ENCODE results near the gene RC3H2. TPM values are rescaled to one million over a fixed set of nuclear protein-coding genes. Genes with fewer than 3 reads are reported as not detected.

RC3H2 gene
- polyA plus RNA-seq, 2 of the 4 experiments (the other 2 are of a cell fraction): 15.1 to 43.6 TPM

DNA sequence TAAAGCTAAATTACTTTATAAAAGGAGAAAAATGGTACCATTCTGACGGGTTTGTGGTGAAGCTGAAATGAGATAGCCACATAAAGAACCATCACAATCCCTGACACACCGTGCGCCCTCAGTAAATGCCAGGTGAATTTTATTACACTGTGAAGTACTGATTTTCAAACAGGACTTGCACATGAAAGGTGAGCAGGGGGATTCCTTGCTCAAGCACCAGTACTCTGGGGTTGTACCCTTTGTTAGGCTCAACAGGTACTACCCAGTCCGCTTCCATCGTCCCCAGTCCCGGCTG is 35.2 kb upstream of the RC3H2 start:
- H3K4me2 ChIP-seq: peak overlapping the region; percentile 89
- ATAC-seq (no peak; a peak in 1 of 6 replicates), DNase-seq (ENCODE audit: low read depth in 1 of 2, low spot score in 1 of 2) (no peak), FAIRE-seq (no peak)
- 32% methylated on average over 6 of the region's 6 CpGs for WGBS (ENCODE audit: missing lambda C conversion rate)
- peak; percentile 37; the same call in 1 of the 2 replicates for TF ChIP-seq POLR2A (IDR thresholded peaks at IDR 0.05; ENCODE audit: low read length)
- no peak for TF ChIP-seq MAZ (IDR thresholded peaks at IDR 0.05; ENCODE audit: borderline replicate concordance, low read depth, low read length)
- POLR2A ChIA-PET: interaction anchor here (0.6 to 2.8 kb wide), 19 partner anchors 9 to 112 kb away, joined by 3 to 54 read pairs (median 4); partner anchors contain the start of genes PDCL, RC3H2, ZBTB26 and ZBTB6
- peaks cover 18% of the 10 kb centered on the region; the same call in 2 of the 3 replicates for H3K4me1 ChIP-seq
- H3K9me3 ChIP-seq: no peaks in the 10 kb centered on the region
- CTCF ChIA-PET: interaction anchor here (1.0 kb wide), 1 partner anchor 10 kb away, joined by 3 read pairs; no protein-coding TSS in a partner anchor
- H3K27ac ChIP-seq: peak overlapping the region; percentile 74
- H3K4me3 ChIP-seq: peak overlapping the region; percentile 36

GRCh38 chr9:122939601-122940000 is 34.4 kb upstream of the RC3H2 start:
- Histone ChIP-seq H3K4me3 (no peak overlapping the region), H3K4me2 (no peak overlapping the region), H3K4me1 (peaks cover 18% of the 10 kb centered on the region; the same call in 2 of the 3 replicates), H3K27ac (no peak overlapping the region), H3K9me3 (no peaks in the 10 kb centered on the region)
- DNase-seq (ENCODE audit: low read depth in 1 of 2, low spot score in 1 of 2): no peak
- ChIA-PET CTCF (no interaction called here), POLR2A (interaction anchor here (2.2 to 2.8 kb wide), 2 partner anchors 8 to 35 kb away, joined by 28 to 54 read pairs; partner anchors contain the start of genes RC3H2 and ZBTB26)
- no peak for FAIRE-seq
- WGBS (ENCODE audit: missing lambda C conversion rate): 86% methylated on average over 4 of the region's 4 CpGs
- ATAC-seq: no peak
- no peak for TF ChIP-seq KDM5A (IDR thresholded peaks at IDR 0.05)
- TF ChIP-seq HOXB13 (CRISPR knock-in tag; IDR thresholded peaks at IDR 0.05; ENCODE audit: low read depth): no peak
- no peak for TF ChIP-seq HOXA7 (CRISPR knock-in tag; IDR thresholded peaks at IDR 0.05)
- TF ChIP-seq NR3C1 (IDR thresholded peaks at IDR 0.05): no peak
- no peak for TF ChIP-seq RFX5 (IDR thresholded peaks at IDR 0.05)
- TF ChIP-seq RAD21 (conservative IDR thresholded peaks at IDR 0.05 in 1 of 2, IDR thresholded peaks at IDR 0.05 in 1 of 2): no peak
- TF ChIP-seq EHMT2 (IDR thresholded peaks at IDR 0.05; ENCODE audit: low read depth): no peak
- no peak for TF ChIP-seq SREBF2 (IDR thresholded peaks at IDR 0.05)
- no peak for TF ChIP-seq BHLHE40 (IDR thresholded peaks at IDR 0.05; ENCODE audit: low read depth, low read length)
- no peak for TF ChIP-seq CHD4 (IDR thresholded peaks at IDR 0.05; ENCODE audit: borderline replicate concordance)
- no peak for TF ChIP-seq MAZ (IDR thresholded peaks at IDR 0.05; ENCODE audit: borderline replicate concordance, low read depth, low read length)
- no peak for TF ChIP-seq NFE2L2 (conservative IDR thresholded peaks at IDR 0.05; ENCODE audit: low read length)
- TF ChIP-seq HOXB5 (CRISPR knock-in tag; IDR thresholded peaks at IDR 0.05): no peak

GRCh38 chr9:122936883-122937282 is 31.7 kb upstream of the RC3H2 start:
- Histone ChIP-seq H3K4me1 (peaks cover 15% of the 10 kb centered on the region; the same call in 2 of the 3 replicates), H3K27ac (no peak overlapping the region), H3K4me2 (no peak overlapping the region), H3K9me3 (no peaks in the 10 kb centered on the region), H3K4me3 (no peak overlapping the region)
- ChIA-PET POLR2A (no interaction called here), CTCF (interaction anchor here (0.7 kb wide), 1 partner anchor 46 kb away, joined by 3 read pairs; no protein-coding TSS in a partner anchor)
- WGBS (ENCODE audit: missing lambda C conversion rate): 10% methylated on average over 1 of the region's 1 CpG
- DNase-seq (ENCODE audit: low read depth in 1 of 2, low spot score in 1 of 2) (no peak), FAIRE-seq (no peak), ATAC-seq (no peak)
- no peak for TF ChIP-seq ZNF302 (CRISPR knock-in tag; IDR thresholded peaks at IDR 0.05)
- no peak for TF ChIP-seq RNF2 (IDR thresholded peaks at IDR 0.05; ENCODE audit: borderline replicate concordance, low read depth)
- no peak for TF ChIP-seq HOXB13 (CRISPR knock-in tag; IDR thresholded peaks at IDR 0.05; ENCODE audit: low read depth)
- TF ChIP-seq MAFK (IDR thresholded peaks at IDR 0.05; ENCODE audit: partially characterized antibody): no peak
- TF ChIP-seq FOSB (CRISPR knock-in tag; IDR thresholded peaks at IDR 0.05): no peak

DNA sequence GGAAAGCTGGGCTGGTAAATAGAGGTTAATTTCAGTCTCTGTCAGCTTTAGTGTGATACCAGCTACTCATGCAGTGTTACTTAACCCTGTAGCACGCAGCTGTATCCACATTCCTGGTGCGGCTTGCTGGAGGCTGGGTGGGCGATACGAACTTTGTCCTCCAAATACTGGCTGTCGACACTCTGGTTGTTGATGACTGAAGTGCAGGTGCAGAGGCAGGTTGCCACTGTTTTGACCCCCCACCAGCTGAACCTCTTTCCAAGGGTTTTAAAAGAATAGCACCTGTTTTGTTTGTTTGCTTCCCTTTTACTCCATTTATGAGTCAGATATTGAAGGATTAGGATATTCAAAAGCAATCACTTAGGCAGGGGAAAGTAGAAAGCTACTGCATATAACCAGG is 31.3 kb upstream of the RC3H2 start:
- POLR2A ChIA-PET: no interaction called here
- no peak for ATAC-seq
- TF ChIP-seq CEBPB (IDR thresholded peaks at IDR 0.05): no peak
- no peak for TF ChIP-seq NPAS2 (CRISPR knock-in tag; IDR thresholded peaks at IDR 0.05; ENCODE audit: borderline replicate concordance)
- TF ChIP-seq RCOR1 (IDR thresholded peaks at IDR 0.05; ENCODE audit: low read depth, low read length): no peak
- no peak for TF ChIP-seq ZC3H11A (IDR thresholded peaks at IDR 0.05)

More for the DNA sequence above, 31.3 kb upstream of the RC3H2 start:
- H3K4me3 ChIP-seq: no peak overlapping the region
- FAIRE-seq (no peak), DNase-seq (ENCODE audit: low read depth in 1 of 2, low spot score in 1 of 2) (no peak)
- H3K27ac ChIP-seq: no peak overlapping the region
- CTCF ChIA-PET: no interaction called here
- H3K4me1 ChIP-seq: peaks cover 14% of the 10 kb centered on the region; the same call in 2 of the 3 replicates
- H3K4me2 ChIP-seq: no peak overlapping the region
- WGBS (ENCODE audit: missing lambda C conversion rate): 91% methylated on average over 5 of the region's 5 CpGs
- H3K9me3 ChIP-seq: no peaks in the 10 kb centered on the region
